PFSK-1 (cell line): ENCODE data around the gene IDH3A.

Experiments used
- FOXP2 ChIP-seq: optimal IDR thresholded peaks from 2 replicates; pipeline ENCODE3; 2011; ENCODE audit warnings: borderline replicate concordance, control low read depth, inconsistent platforms; ENCODE audit not compliant: insufficient read depth; ENCODE audit errors: extremely low read length, extremely low read depth
- POLR2AphosphoS5 ChIP-seq: IDR thresholded peaks from 2 replicates; pipeline ENCODE4 v1.6.1; 2012; ENCODE audit warnings: low read depth, mild to moderate bottlenecking, control low read depth, low read length, moderate library complexity
- REST ChIP-seq, 2 experiments: IDR thresholded peaks; 2 replicates each; pipeline versions ENCODE4 v1.6.1 to v1.8.0; 2011 to 2012; ENCODE audit warnings: low read depth in 2 of 2, low read length in 2 of 2, control low read depth in 1 of 2, inconsistent platforms in 1 of 2, mild to moderate bottlenecking in 1 of 2, moderate library complexity in 1 of 2; ENCODE audit not compliant: insufficient read depth in 1 of 2
- SIN3A ChIP-seq: IDR thresholded peaks from 2 replicates; pipeline ENCODE4 v1.6.1; 2012; ENCODE audit warnings: mild to moderate bottlenecking, low read length, moderate library complexity, borderline replicate concordance; ENCODE audit not compliant: insufficient read depth
- TAF1 ChIP-seq: IDR thresholded peaks from 2 replicates; pipeline ENCODE4 v1.6.1; 2012; ENCODE audit warnings: low read length, control low read depth, borderline replicate concordance; ENCODE audit not compliant: insufficient read depth

Gene IDH3A

GRCh38 chr15:78200276-78200930 is 51.2 kb downstream of the IDH3A start:
- TF ChIP-seq FOXP2, result no peak
- TF ChIP-seq REST (IDR thresholded peaks at IDR 0.05; ENCODE audit: insufficient read depth in 1 of 2, low read depth in 2 of 2, low read length in 2 of 2), result no peak
- TF ChIP-seq TAF1, result no peak
- no peak for TF ChIP-seq POLR2AphosphoS5
- no peak for TF ChIP-seq SIN3A

- TF ChIP-seq FOXP2 (no peak), SIN3A (no peak), TAF1 (no peak), POLR2AphosphoS5 (no peak), REST (IDR thresholded peaks at IDR 0.05; ENCODE audit: insufficient read depth in 1 of 2, low read depth in 2 of 2, low read length in 2 of 2) (no peak)
Observed at GRCh38 chr15:78201281-78202190, 52.4 kb downstream of the IDH3A start.

GRCh38 chr15:78203346-78204225 is 54.4 kb downstream of the IDH3A start:
- no peak for TF ChIP-seq SIN3A
- no peak for TF ChIP-seq TAF1

GRCh38 chr15:78204351-78205309 is 55.5 kb downstream of the IDH3A start:
- TF ChIP-seq REST (IDR thresholded peaks at IDR 0.05; ENCODE audit: insufficient read depth in 1 of 2, low read depth in 2 of 2, low read length in 2 of 2), result no peak
- TF ChIP-seq POLR2AphosphoS5, result no peak
- no peak for TF ChIP-seq FOXP2
- no peak for TF ChIP-seq SIN3A
- no peak for TF ChIP-seq TAF1
